Skeletal muscle satellite cell (primary cell): Measurements from ENCODE around the gene ARMC2.

ENCODE experiments used
- H3K27me3 ChIP-seq: 2 replicates; pipeline ENCODE4 v1.7.0; 2013; ENCODE audit warnings: low read length; ENCODE audit not compliant: control insufficient read depth, insufficient read depth
- H3K36me3 ChIP-seq: 2 replicates; pipeline ENCODE4 v1.7.0; 2013; ENCODE audit warnings: mild to moderate bottlenecking, control low read depth, low read length; ENCODE audit not compliant: insufficient read depth
- H3K4me1 ChIP-seq: 2 replicates; pipeline ENCODE4 v1.7.0; 2013; ENCODE audit warnings: low read length; ENCODE audit not compliant: control insufficient read depth, insufficient read depth
- H3K4me2 ChIP-seq: 2 replicates; pipeline ENCODE4 v1.7.0; 2013; ENCODE audit warnings: mild to moderate bottlenecking, low read length
- H3K4me3 ChIP-seq: 2 replicates; pipeline ENCODE4 v1.7.0; 2013; ENCODE audit warnings: low read length
- H3K9ac ChIP-seq: 2 replicates; pipeline ENCODE4 v1.7.0; 2013; ENCODE audit warnings: mild to moderate bottlenecking, low read depth, low read length, moderate library complexity
- H3K9me3 ChIP-seq: replicated peaks from 2 replicates; pipeline ENCODE4 v1.7.0; 2013; ENCODE audit warnings: mild to moderate bottlenecking, control low read depth, low read length

ARMC2 gene

GRCh38 chr6:108835218-108835850 is 12.9 kb upstream of the ARMC2 start:
- Histone ChIP-seq H3K9ac (no peak overlapping the region), H3K4me2 (no peak overlapping the region), H3K4me1 (peaks cover 10% of the 10 kb centered on the region), H3K4me3 (no peak overlapping the region), H3K27me3 (no peaks in the 10 kb centered on the region), H3K9me3 (no peaks in the 10 kb centered on the region), H3K36me3 (no peaks in the 10 kb centered on the region)

- no peak overlapping the region for H3K4me2 ChIP-seq
- peaks cover 8% of the 10 kb centered on the region for H3K4me1 ChIP-seq
- H3K9ac ChIP-seq: no peak overlapping the region
- no peaks in the 10 kb centered on the region for H3K36me3 ChIP-seq
- no peaks in the 10 kb centered on the region for H3K9me3 ChIP-seq
- no peak overlapping the region for H3K4me3 ChIP-seq
- H3K27me3 ChIP-seq: no peaks in the 10 kb centered on the region
Observed at GRCh38 chr6:108836061-108836460, 12.2 kb upstream of the ARMC2 start.

GRCh38 chr6:108837236-108837971 is 10.8 kb upstream of the ARMC2 start:
- no peaks in the 10 kb centered on the region for H3K36me3 ChIP-seq
- no peak overlapping the region for H3K4me2 ChIP-seq
- no peaks in the 10 kb centered on the region for H3K27me3 ChIP-seq
- H3K4me1 ChIP-seq: peaks cover 7% of the 10 kb centered on the region
- H3K9me3 ChIP-seq: no peaks in the 10 kb centered on the region
- H3K9ac ChIP-seq: no peak overlapping the region
- no peak overlapping the region for H3K4me3 ChIP-seq

- Histone ChIP-seq H3K36me3 (no peaks in the 10 kb centered on the region), H3K4me1 (peaks cover 7% of the 10 kb centered on the region), H3K4me2 (no peak overlapping the region), H3K4me3 (no peak overlapping the region), H3K9ac (no peak overlapping the region), H3K27me3 (no peaks in the 10 kb centered on the region), H3K9me3 (no peaks in the 10 kb centered on the region)
Observed at GRCh38 chr6:108838101-108838717, 10.0 kb upstream of the ARMC2 start.

GRCh38 chr6:108839083-108839642 is 9.1 kb upstream of the ARMC2 start:
- Histone ChIP-seq H3K4me3 (no peak overlapping the region), H3K4me2 (no peak overlapping the region), H3K27me3 (no peaks in the 10 kb centered on the region), H3K9me3 (no peaks in the 10 kb centered on the region), H3K4me1 (peaks cover 7% of the 10 kb centered on the region), H3K9ac (no peak overlapping the region), H3K36me3 (no peaks in the 10 kb centered on the region)

- Histone ChIP-seq H3K27me3 (no peaks in the 10 kb centered on the region), H3K36me3 (no peaks in the 10 kb centered on the region), H3K4me3 (no peak overlapping the region), H3K9me3 (no peaks in the 10 kb centered on the region), H3K4me2 (no peak overlapping the region), H3K4me1 (peaks cover 7% of the 10 kb centered on the region), H3K9ac (no peak overlapping the region)
Observed at GRCh38 chr6:108840919-108841318, 7.3 kb upstream of the ARMC2 start.

- H3K4me3 ChIP-seq: no peak overlapping the region
- H3K4me1 ChIP-seq: peaks cover 7% of the 10 kb centered on the region
- H3K36me3 ChIP-seq: no peaks in the 10 kb centered on the region
- H3K27me3 ChIP-seq: no peaks in the 10 kb centered on the region
- no peaks in the 10 kb centered on the region for H3K9me3 ChIP-seq
- H3K4me2 ChIP-seq: no peak overlapping the region
- H3K9ac ChIP-seq: no peak overlapping the region
Observed at GRCh38 chr6:108841377-108841855, 6.8 kb upstream of the ARMC2 start.

GRCh38 chr6:108844135-108844534 is 4.1 kb upstream of the ARMC2 start:
- Histone ChIP-seq H3K4me2 (no peak overlapping the region), H3K36me3 (no peaks in the 10 kb centered on the region), H3K9me3 (no peaks in the 10 kb centered on the region), H3K4me1 (peaks cover 10% of the 10 kb centered on the region), H3K27me3 (no peaks in the 10 kb centered on the region), H3K4me3 (no peak overlapping the region), H3K9ac (no peak overlapping the region)

GRCh38 chr6:108845145-108845544 is 3.1 kb upstream of the ARMC2 start:
- H3K36me3 ChIP-seq: no peaks in the 10 kb centered on the region
- H3K27me3 ChIP-seq: no peaks in the 10 kb centered on the region
- no peak overlapping the region for H3K4me2 ChIP-seq
- H3K9me3 ChIP-seq: no peaks in the 10 kb centered on the region
- H3K4me3 ChIP-seq: no peak overlapping the region
- peaks cover 10% of the 10 kb centered on the region for H3K4me1 ChIP-seq
- H3K9ac ChIP-seq: no peak overlapping the region

- H3K4me3 ChIP-seq: no peak overlapping the region
- H3K4me1 ChIP-seq: peaks cover 10% of the 10 kb centered on the region
- no peaks in the 10 kb centered on the region for H3K9me3 ChIP-seq
- H3K36me3 ChIP-seq: no peaks in the 10 kb centered on the region
- no peak overlapping the region for H3K4me2 ChIP-seq
- H3K9ac ChIP-seq: no peak overlapping the region
- no peaks in the 10 kb centered on the region for H3K27me3 ChIP-seq
Observed at GRCh38 chr6:108846101-108846500, 2.1 kb upstream of the ARMC2 start.

GRCh38 chr6:108846628-108847027 is 1.6 kb upstream of the ARMC2 start:
- H3K4me1 ChIP-seq: peaks cover 8% of the 10 kb centered on the region
- H3K9me3 ChIP-seq: no peaks in the 10 kb centered on the region
- H3K4me2 ChIP-seq: no peak overlapping the region

More at GRCh38 chr6:108846628-108847027, 1.6 kb upstream of the ARMC2 start:
- Histone ChIP-seq H3K36me3 (no peaks in the 10 kb centered on the region), H3K4me3 (no peak overlapping the region), H3K9ac (no peak overlapping the region), H3K27me3 (no peaks in the 10 kb centered on the region)
